SIG-M5 treated with dmso at 0.1 percent for 504 hours (cell line): ENCODE results near the gene LEFTY1.

ENCODE experiments used
- DNase-seq: peaks from one replicate; lab custom pipeline; 2025; ENCODE audit not compliant: unreplicated experiment; lab: John Stamatoyannopoulos, UW

Gene LEFTY1

DNA sequence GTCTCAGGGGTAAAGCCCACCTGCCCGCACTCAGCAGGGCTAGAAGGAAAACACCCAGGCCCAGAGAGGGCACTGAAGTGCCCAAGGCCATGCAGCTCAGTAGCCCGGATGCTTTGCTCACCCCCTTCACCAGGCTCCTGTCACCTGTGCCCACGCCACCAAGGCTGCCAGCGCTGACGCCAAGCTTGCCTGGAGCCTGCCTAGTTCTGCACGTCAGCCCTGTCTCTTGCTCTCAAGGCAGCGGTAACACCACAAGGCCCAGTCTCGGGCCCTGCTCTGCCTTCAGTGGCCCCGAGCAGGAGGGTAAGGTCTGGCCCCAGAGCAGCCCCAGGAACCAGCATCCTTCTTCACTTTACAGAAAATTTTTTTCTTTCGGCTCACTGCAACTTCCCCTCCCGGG is 14.5 kb downstream of the LEFTY1 start:
- no peak for DNase-seq

- DNase-seq, result no peak
These were observed 15.6 kb downstream of the LEFTY1 start for GRCh38 chr1:225873281-225873850.

DNA sequence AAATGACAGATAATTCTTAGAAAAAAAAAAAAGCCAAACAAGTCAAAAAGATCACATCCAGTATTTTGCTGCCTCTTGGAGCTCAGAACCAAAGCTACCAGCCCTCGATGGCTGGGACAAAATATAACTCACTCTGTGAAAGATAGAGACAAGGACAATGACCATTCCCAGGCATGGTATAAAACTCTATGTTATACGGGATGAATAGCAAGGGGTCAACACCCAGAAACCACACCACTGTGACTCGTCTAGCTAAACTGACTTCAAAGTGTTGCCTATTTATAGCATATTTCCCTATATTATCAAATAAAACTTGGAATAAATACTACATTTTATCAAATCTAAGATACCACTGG is 16.9 kb downstream of the LEFTY1 start:
- DNase-seq, result no peak

GRCh38 chr1:225871359-225872074 is 17.4 kb downstream of the LEFTY1 start:
- no peak for DNase-seq

- no peak for DNase-seq
These were observed 18.0 kb downstream of the LEFTY1 start for GRCh38 chr1:225870911-225871310.

GRCh38 chr1:225868631-225869330 is 20.2 kb downstream of the LEFTY1 start:
- DNase-seq, result no peak

GRCh38 chr1:225866981-225867380 is 22.0 kb downstream of the LEFTY1 start:
- no peak for DNase-seq

- DNase-seq, result peak; percentile 96
These were observed 22.7 kb downstream of the LEFTY1 start for GRCh38 chr1:225866061-225866837.

DNA sequence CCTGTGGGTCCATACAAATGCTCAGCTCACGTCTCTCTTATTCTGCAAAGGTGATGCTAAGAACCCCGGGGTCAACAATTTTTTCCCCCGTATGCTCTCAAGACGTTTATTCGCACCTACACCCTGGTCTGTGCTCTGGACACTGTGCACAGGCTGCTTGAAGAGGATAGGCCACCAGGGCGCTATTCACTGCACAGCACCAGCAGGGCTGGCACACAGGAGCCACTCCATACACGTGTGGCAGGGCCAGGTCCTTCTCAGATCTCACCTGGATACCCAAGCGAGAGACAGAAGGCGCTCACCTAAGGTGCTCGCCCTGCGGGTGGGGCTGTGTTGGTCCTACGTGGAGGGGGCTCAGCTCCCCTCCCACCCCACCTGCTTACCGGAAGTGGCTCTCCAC is 23.4 kb downstream of the LEFTY1 start:
- no peak for DNase-seq

GRCh38 chr1:225863167-225863566 is 25.8 kb downstream of the LEFTY1 start:
- DNase-seq, result no peak

DNA sequence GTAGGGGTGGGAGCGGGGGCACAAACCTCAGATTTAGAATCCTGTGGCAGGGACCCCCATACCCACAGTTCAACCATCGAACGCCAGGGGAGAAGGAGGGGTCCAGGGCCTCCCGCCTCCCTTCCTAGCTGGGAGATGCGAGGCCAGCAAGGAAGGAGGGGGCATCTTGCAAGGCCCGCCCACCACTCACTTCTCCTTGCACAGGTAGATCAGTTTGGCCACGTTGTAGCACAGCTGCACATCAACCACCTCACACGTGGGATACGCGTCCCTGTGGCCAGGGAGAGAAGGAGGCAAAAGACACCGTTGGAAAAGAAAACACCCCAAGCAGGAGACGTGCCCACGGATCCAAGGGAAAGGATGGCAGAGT is 26.4 kb downstream of the LEFTY1 start:
- no peak for DNase-seq

DNA sequence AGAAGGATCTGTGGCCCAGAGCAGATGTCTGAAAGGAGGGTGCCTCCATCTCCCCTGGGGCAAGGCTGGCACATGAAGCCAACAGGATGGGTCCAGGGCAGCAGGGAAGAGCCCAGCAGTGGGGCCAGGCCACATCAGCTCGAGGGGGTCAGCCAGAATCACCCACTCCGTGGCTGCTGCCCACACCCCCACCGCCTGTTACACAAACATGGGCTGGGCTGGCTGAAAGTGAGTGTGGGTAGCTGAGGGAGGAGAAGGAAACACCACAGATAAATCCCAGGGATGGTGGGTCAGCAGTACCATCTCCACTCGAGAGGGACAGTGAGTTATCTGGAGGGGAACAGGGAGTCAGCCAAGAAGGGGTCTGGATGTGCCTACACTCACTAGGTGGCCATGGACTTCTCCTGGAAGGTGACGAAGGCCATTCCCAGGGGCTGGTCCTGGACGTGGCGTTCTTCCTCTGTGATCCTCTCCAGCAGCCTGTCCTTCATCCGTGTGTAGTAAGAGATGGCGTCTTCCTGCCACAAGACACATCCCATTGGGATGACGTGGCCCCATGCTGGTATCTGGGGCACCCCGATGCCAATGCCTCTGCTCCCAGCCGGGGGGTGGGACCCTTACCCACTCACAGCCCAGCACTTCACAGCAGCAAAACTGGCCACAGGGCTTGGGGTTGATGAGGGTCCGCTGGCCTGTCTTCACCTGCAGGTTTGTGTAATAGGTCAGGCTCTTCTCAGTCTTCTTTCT is 26.9 kb downstream of the LEFTY1 start:
- DNase-seq, result no peak

GRCh38 chr1:225860876-225861441 is 28.0 kb downstream of the LEFTY1 start:
- DNase-seq, result no peak

GRCh38 chr1:225860107-225860506 is 28.8 kb downstream of the LEFTY1 start:
- DNase-seq, result no peak

- DNase-seq, result no peak
These were observed 29.8 kb downstream of the LEFTY1 start for GRCh38 chr1:225859151-225859550.

GRCh38 chr1:225857256-225857655 is 31.7 kb downstream of the LEFTY1 start:
- no peak for DNase-seq

DNA sequence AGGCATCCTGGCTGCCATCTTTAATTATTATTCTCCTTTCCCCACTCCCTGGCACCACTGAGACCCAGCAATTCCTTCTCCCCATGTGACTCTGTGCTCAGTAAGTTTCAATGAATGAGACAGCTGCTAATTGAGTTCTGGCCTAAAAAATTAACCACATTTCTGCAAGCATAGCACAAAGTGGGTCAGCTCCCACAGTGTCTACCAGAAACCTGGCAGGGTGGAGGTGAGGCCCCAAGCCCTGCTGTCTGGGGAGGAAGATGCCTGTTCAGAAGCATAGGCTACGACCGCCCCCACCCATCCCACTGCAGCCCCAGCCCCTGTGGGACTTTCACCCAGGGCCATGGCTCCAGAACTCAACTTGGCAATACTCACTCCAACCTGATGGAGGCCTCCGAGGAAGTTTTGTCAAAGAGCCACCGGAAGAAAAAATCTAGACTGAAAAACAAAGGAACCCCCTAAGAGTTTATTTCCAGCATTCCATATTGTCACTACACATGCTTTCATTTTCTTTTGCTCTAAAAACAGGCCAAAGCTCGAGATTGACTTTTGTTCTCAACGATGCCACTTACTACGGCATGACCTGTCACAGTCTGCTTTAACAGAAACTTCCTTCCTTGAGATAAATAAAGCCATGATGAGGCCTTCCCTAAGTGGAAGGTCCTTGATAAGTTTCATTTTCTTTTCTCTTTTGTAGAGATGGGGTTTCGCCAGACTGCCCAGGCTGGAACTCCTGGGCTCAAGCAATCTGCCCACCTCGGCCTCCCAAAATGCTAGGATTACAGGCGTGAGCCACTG is 33.2 kb downstream of the LEFTY1 start:
- peak; percentile 25 for DNase-seq

DNA sequence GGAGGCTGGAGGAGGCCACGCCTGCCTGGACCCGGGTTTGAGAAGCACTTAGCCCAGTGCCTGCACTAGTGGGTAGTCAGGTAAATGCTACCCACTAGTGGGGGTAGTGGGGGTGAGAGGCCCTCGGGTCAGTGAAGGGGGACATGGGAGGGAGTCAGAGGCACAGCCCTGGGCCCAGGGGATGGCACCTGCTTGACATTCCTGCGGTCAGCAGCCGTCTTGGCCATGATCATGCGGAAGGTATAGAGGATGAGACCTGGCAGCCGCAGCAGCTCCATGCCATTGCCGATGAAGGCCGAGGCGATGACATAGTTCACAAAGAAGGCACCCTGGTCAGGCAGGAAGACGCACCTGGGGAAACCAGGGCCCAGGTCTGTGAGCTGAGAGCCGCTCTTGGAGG is 35.5 kb downstream of the LEFTY1 start:
- DNase-seq, result no peak

GRCh38 chr1:225852413-225853124 is 36.4 kb downstream of the LEFTY1 start:
- DNase-seq, result no peak
